Measurements from ENCODE around the gene ABHD8.

The ABHD8 gene

DNA sequence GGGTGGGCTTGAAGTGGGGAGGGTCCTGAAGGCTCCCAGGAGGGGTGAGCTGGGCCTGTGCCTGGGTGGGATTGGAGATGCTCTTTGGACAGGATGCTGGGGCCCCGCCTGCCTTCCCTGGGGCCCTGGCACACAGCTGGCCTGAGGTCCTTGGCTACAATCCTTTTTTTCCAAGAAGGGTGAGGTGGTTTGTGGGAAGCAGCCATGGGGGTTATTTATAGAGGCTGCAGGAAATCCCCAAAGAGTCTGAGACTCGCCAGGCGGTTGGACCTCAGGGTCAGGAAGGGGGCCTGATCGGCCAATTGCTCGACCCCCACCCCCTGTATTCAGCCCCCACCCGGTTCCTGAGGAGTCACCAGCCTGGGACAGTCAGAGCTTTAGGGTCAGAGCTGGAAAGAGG is 44.1 kb upstream of the ABHD8 start:
- no peak overlapping the region for H3K4me3 ChIP-seq (ENCODE audit: low read depth, low read length)
- no peak for DNase-seq (ENCODE audit: low read depth)
- TF ChIP-seq POLR2A (IDR thresholded peaks at IDR 0.05; ENCODE audit: extremely low read depth, insufficient read length) (no peak), MYC (IDR thresholded peaks at IDR 0.05; ENCODE audit: low read depth, low read length) (no peak), MAX (IDR thresholded peaks at IDR 0.05; ENCODE audit: low read depth, low read length) (no peak)
- TF ChIP-seq, protein P1, sequence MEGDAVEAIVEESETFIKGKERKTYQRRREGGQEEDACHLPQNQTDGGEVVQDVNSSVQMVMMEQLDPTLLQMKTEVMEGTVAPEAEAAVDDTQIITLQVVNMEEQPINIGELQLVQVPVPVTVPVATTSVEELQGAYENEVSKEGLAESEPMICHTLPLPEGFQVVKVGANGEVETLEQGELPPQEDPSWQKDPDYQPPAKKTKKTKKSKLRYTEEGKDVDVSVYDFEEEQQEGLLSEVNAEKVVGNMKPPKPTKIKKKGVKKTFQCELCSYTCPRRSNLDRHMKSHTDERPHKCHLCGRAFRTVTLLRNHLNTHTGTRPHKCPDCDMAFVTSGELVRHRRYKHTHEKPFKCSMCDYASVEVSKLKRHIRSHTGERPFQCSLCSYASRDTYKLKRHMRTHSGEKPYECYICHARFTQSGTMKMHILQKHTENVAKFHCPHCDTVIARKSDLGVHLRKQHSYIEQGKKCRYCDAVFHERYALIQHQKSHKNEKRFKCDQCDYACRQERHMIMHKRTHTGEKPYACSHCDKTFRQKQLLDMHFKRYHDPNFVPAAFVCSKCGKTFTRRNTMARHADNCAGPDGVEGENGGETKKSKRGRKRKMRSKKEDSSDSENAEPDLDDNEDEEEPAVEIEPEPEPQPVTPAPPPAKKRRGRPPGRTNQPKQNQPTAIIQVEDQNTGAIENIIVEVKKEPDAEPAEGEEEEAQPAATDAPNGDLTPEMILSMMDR (IDR thresholded peaks at IDR 0.05; ENCODE audit: low read depth, low read length), result no peak

DNA sequence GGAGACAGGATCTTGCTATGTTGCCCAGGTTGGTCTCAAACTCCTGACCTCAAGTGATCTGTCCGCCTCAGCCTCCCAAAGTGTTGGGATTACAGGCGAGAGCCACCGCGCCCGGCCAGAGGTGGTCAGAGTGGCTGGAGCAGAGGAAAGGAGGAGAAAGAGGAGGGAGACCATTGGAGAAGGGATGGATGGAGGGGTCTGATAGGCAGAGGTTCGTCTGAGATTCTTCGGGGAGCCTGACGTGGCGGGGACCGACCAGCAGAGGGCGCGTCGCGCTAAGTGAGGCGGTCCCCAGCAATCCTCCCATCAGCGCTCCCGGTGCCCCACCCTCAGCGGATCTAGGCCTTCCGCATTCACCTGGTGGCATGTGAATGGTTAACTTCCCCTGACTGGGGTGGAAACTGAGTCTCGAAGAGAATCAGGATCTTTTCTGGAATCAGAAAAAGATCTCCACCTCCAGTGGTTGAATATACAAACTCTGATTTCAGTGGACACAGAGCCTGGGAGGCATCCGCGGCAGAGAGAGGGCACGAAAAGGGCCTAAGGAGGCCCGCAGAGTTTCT is 43.0 kb upstream of the ABHD8 start:
- H3K4me3 ChIP-seq (ENCODE audit: low read depth, low read length), result no peak overlapping the region
- TF ChIP-seq POLR2A (IDR thresholded peaks at IDR 0.05; ENCODE audit: extremely low read depth, insufficient read length) (no peak), MYC (IDR thresholded peaks at IDR 0.05; ENCODE audit: low read depth, low read length) (no peak), MAX (IDR thresholded peaks at IDR 0.05; ENCODE audit: low read depth, low read length) (peak; percentile 12; the same call in 1 of the 2 replicates)
- TF ChIP-seq, protein P1 (IDR thresholded peaks at IDR 0.05; ENCODE audit: low read depth, low read length), result peak; percentile 82
- DNase-seq (ENCODE audit: low read depth), result peak; percentile 70

GRCh38 chr19:17341845-17342244 is 38.6 kb upstream of the ABHD8 start:
- H3K4me3 ChIP-seq (ENCODE audit: low read depth, low read length), result no peak overlapping the region
- no peak for DNase-seq (ENCODE audit: low read depth)
- no peak for TF ChIP-seq POLR2A (IDR thresholded peaks at IDR 0.05; ENCODE audit: extremely low read depth, insufficient read length)
- no peak for TF ChIP-seq MAX (IDR thresholded peaks at IDR 0.05; ENCODE audit: low read depth, low read length)
- TF ChIP-seq MYC (IDR thresholded peaks at IDR 0.05; ENCODE audit: low read depth, low read length), result no peak
- TF ChIP-seq, protein P1 (IDR thresholded peaks at IDR 0.05; ENCODE audit: low read depth, low read length), result no peak

- TF ChIP-seq, protein P1 (IDR thresholded peaks at IDR 0.05; ENCODE audit: low read depth, low read length), result no peak
- TF ChIP-seq MYC (IDR thresholded peaks at IDR 0.05; ENCODE audit: low read depth, low read length) (no peak), MAX (IDR thresholded peaks at IDR 0.05; ENCODE audit: low read depth, low read length) (no peak), POLR2A (IDR thresholded peaks at IDR 0.05; ENCODE audit: extremely low read depth, insufficient read length) (no peak)
- H3K4me3 ChIP-seq (ENCODE audit: low read depth, low read length), result no peak overlapping the region
- no peak for DNase-seq (ENCODE audit: low read depth)
These were observed 38.2 kb upstream of the ABHD8 start for GRCh38 chr19:17341386-17341785.

DNA sequence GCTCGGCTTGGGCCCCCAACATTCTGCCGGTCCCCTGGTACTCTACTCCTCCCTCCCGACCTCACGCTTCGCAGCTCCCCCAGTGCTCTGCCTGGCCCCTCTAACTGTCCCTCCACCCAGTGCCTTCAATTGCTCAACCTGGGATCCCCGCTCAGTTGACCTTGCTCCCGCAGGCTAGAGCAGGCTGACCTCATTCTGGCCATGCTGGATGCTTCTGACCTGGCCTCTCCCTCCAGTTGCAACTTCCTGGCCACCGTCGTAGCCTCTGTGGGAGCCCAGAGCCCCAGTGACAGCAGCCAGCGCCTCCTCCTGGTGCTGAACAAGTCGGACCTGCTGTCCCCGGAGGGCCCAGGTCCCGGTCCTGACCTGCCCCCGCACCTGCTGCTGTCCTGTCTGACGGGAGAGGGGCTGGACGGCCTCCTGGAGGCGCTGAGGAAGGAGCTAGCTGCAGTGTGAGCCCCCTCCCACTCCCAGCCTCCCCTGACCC is 37.7 kb upstream of the ABHD8 start:
- no peak for DNase-seq (ENCODE audit: low read depth)
- no peak overlapping the region for H3K4me3 ChIP-seq (ENCODE audit: low read depth, low read length)
- TF ChIP-seq MAX (IDR thresholded peaks at IDR 0.05; ENCODE audit: low read depth, low read length) (no peak), MYC (IDR thresholded peaks at IDR 0.05; ENCODE audit: low read depth, low read length) (no peak), POLR2A (IDR thresholded peaks at IDR 0.05; ENCODE audit: extremely low read depth, insufficient read length) (no peak)
- TF ChIP-seq, protein P1 (IDR thresholded peaks at IDR 0.05; ENCODE audit: low read depth, low read length), result no peak

All from NB4 (cell line).